T-helper 1 cell (primary cell): ENCODE data around the gene GNPTAB.
A peak's percentile ranks its signal among the peaks of the same experiment; 100 is the strongest.
"Not testable (repeated sequence)": the region's sequence is repeated elsewhere in the genome, so short reads cannot be mapped to it uniquely, and the experiment has no call there.

ENCODE experiments used
- DNase-seq, 5 donors: peaks; one replicate each; pipeline ENCODE4 v3.0.0-alpha.2; 2012 to 2020

GNPTAB gene

DNA sequence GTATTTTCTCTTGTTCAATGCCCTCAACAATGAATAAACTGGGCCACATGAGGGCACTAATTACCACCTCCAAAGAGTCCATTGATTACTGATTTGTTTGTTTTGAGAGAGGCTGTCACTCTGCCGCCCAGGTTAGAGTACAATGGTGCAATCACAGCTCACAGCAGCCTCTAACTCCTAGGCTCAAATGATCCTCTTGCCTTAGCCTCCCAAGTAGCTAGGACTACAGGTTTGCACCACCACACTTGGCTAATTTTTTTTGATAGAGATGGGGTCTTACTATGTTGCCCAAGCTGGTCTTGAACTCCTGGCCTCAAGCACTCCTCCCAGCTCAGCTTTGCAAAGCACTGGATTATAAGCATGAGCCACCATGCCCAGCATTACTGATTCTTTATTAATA, 63.2 kb downstream of the GNPTAB start:
- no peak for DNase-seq

DNA sequence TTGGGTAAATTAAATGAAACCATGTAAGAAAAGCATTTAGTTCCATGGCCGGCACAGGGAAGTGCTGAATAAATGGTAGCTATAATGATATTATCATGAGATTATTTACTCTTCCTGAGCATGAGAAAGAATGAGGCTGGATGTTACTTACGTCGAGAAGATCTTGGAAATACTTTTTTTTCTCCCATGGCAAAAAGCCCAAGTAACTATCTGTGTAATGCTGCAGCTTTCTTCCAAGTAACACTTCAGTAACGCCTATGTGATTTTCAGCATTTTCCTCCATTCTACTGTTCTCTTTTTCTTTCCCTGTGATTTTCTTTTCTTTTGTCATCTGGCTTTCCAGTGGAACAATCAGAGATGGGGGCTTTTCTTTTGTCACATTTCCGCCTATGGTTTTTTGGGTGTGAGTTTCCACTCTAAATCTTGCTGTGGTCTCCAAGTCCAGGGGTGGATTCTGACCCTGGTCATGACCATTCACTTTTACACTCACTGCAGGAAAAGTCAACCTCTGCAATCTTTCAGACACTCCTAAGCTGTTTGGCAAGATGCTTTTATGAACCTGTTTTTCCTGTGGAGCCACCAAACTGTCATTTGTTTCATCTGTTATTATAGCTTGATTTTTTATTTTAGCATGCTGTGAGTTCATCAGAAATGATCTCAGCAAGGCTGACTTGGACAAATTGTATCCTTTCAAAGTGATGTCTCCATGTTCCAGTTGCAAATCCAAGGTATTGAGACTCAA, 66.5 kb downstream of the GNPTAB start:
- DNase-seq = no peak

DNA sequence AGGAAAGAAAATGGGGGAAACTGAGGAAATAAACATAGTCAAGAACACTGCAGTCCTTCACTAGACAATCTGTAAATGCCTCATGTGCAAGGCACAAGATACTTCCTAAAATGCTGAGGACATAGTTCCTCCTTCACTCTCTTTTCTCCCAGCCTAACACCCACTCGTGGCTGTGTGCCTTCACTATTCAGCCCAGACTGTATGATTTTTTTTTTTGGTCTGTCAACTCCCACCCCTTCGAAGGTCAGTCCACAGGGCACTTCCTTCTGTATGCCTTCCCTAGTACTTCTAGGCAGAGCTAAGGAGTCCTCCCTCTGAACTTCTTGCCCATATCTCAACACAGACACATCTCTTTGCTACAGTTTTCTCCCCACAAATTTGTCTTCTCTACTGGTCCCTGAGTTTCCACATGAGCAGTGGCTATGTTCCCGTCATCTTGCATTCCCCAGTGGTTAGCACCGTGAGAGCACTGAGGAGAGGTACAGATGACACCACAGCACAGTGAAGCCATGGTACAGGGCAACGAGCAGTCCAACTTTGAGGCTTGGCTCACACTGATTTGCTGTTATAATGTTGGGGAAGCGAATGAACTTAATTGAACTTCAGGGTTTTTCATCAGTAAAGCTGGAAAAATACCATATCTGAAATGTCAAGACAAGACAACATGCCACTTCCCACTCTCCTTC, 67.4 kb downstream of the GNPTAB start:
- no peak for DNase-seq

DNA sequence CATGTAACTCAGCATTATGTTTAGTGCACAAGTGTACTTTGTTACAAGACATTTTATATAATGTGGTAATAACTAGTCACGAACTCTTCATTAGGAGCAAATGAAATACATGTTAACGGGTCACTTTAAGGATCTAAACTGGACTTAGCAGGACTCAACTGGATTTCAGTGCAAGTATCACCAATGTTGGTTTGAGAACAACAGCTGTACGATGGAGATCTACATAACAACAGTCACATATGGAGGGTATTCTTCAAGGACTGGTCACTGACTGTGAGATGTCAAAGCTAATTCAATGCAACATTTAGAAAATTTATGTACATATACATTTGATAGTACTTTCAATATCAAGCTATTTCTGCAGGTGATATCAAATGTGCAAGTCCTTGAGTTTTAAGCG, 69.0 kb downstream of the GNPTAB start:
- no peak for DNase-seq

DNA sequence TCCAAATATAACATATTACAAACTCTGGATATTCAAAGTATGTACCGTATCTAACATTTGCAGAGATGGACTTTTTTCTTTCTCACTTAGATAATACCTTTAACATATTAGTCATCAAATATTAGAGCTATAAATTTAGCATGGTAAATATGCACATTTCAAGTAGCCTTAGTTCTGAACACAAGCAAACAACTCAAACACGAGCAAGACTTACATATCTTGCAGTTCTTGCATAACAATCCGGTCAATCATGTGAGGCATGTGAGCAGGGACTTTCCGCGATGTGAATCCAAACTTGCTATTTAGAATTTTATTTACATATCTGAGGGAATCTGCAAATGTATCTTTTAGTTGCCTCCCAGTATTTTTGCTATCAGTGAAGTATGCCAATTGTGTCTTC, 69.4 kb downstream of the GNPTAB start:
- DNase-seq = no peak

DNA sequence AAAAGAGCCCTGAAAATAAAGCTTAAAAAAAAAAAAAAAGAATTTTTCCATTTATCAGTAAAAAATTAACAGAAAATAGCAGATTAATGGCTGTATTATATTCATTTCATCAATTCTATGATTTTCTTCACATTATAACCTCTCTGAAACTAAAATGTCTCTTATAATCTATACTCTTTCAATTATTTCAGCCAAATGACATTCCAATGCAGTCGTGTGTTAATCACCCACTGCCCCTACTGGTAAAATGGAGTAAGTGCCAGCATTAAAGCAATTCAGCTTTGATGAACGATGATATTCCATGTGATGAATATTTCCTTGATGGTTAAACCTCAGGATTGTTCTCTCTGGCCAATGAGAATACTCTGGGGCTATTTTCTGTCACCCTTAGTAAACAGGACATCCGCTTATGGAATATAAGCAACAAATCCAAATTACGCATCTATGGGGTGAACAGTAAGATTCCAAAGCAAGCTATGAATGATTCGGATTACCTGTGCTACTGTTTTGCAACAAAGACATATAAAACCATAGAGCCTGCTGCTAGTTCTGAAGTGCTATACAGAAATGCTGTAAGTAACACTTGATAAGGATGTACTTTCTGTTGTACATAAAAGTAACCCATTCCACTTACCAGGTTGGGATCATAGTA, 71.2 kb downstream of the GNPTAB start:
- DNase-seq = peak in 1 of 5 donors; percentile 19

DNA sequence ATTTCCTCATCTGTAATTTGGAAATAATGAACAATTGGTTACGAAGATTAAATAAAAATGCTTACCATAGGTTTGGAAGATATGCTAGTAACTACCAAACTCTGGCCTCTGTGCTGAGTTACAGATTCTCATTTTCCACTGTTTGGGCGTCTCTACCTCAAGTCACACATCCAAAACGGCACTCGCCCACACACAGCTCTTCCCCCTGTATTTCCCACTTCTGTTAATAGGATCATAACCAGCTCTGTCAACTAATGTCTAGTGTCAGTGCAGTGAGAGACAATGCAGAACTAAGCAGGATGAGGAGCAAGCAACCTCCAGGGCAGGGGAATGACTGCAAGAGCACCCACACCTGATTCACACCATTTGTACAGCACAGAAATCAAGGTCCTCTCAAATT, 80.6 kb downstream of the GNPTAB start:
- no peak for DNase-seq

DNA sequence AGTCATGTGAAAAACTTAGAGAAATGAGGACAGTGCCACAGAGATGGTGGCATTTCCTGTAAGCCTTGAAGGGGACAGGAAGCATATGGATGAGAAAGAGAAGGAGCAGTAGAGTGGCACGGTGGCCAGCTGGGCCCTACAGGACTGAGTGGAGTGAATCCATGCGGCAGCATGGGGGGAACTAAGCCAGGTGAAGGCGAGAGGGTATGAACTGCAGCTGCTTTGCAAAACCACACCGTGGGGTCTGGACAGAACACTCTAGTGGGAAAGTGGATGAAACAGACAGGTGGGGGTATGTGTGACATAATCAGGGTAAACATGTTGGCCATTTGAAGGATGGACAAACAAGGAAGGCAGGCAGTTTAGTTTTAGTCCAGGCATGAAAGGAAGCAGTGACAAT, 81.1 kb downstream of the GNPTAB start:
- DNase-seq = no peak

DNA sequence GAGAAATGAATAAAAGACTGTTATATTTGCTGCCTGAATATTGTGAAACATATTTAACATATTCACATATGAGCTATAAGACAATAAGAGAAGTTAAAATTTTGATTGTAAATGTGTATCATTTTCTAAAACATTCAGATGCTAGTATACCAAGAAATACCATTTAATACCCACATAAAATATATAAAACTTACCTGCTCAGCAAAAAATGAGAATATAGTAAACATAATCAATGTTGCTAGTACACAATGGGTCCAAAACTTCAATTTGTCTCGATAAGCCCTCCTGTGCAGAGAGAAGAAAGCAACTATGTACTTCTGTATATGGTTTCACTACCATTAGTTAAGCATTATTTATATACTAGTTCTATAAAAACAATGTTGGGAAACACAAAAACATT, 81.9 kb downstream of the GNPTAB start:
- DNase-seq = no peak

DNA sequence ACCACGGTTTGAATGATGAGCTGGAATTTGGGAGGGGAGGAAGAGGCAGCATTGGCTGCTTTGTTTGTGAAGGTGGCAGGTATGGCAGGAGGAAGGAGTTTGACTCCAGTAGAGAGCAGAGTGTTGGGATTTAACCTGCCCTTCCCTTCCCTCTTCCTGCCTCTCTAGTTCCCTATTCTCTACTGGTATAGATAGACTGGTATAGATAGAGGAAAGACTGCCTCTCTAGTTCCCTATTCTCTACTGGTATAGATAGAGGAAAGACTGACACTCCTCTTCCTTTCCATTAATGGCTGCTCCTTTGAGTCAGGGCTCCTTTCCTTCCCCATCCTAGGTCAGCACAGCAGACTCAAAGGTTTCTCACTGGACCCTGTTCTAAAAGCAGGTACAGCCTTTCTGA, 83.1 kb downstream of the GNPTAB start:
- DNase-seq = no peak

DNA sequence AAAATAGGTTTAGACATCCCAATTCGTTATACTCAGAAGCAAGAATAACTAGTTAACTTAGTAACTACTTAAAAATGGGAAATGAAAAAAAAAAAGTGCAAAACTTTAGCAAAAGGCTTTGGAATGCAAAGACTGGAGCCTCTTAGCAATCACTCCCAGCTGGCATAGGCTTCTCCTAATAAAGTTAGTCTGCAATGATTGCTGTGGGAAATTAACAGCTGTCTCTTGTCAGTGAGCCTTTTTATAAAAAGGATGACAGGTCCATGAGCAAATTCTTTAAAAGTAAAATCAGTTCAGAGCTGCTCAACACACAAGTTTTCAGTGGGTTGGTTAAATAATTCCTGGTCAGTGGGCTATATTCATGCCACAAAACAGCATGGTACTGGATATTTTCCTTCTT, 84.1 kb downstream of the GNPTAB start:
- DNase-seq = no peak

DNA sequence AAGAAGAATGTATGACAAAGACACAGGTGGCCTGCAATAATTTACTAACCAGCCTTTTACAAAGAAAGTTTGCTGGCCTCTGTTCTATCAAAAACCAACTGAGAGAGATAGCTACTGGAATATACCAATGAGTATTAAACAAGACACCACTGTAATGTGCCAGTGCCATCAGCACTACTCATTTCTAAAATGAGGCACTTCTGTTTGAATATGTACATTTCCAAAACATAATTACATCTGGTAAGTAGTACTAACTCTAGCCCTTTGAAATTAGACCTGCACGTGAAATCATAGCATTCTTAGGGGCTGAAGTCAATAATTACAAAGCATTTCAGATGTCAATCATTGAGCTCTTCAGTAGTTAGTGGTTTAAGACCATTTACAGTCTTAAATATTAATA, 84.6 kb downstream of the GNPTAB start:
- DNase-seq = no peak

DNA sequence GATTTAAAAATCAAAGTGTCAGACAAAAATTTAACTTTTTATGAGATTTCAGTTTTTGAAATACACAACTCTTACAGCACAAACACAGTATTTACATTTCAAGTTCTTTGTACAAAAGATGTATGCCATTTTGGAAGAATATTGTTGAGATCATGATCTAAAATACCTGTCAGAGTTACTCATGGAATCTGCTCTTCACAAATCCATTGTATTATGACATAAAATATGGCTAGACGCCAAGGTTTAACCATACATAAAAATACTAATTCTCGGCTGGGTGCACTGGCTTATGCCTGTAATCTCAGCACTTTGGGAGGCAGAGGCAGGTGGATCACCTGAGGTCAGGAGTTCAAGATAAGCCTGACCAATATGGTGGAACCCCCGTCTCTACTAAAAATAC, 85.3 kb downstream of the GNPTAB start:
- no peak for DNase-seq

DNA sequence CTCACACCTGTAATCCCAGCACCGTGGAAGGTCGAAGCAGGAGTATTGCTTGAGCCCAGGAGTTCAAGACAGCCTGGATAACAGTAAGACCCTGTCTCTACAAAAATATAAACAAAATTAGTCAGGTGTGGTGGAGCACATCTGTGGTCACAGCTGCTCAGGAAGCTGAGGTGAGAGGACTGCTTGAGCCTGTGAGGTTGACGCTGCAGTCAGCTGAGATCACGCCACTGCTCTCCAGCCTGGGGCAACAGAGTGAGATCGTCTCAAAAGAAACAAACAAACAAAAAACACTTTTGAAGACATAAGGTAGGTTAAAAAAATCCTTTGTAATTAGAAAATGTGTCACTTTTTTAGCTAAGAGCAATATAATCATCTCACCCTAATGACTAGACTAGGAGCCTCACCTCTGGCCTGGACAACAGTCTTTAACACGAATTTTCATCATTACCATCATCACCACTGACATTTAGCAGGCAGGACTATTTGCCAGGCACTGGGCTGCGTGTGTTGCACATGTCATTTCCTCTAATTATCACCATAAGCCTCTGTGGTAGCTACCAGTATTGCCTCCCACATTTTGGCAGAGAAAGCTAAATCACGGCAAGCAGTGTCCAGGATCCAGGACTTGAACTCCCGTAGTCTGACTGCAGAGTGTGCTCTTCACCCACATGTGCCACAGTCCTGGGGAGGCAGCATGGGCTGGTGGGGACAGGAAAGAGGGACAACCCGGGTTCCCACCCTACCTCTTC, 86.9 kb downstream of the GNPTAB start:
- DNase-seq = no peak

DNA sequence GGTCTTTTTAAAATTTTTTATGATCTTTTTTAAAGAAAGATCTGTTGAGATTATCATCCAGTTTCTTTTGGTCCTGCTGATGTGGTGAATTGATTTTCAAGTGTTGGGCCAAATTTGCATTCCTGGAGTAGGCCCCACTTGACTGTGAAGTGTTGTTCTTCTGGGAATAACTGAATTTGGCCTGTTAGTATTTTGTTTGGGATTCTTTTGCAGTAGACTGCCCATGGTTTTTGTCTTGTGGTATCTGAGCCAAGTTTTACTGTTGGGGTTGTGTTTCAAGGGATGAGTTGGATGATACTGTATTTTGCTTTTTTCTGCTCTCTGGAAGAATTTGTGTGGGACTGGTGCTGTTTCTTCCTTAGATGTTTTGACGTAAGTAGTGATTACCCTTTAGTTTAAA, 87.5 kb downstream of the GNPTAB start:
- no peak for DNase-seq

DNA sequence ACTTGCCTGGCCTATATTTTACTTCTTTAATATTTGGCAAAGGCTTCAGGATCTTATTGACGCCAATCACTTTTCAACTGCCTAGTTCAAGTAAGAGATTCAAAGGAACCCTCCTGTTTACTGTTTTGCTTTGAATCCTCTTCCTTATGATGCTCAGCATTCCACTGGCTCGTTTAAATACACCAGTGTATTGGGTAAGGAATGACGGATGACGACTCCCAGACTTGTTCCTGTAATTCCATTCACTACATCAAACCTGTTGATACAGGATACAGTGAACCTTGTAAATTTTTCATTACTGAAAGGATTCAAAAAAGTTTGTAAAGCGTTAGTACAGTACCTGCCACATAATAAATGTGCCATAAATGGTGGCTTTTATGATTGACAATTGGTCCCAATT, 89.8 kb downstream of the GNPTAB start:
- DNase-seq = no peak

DNA sequence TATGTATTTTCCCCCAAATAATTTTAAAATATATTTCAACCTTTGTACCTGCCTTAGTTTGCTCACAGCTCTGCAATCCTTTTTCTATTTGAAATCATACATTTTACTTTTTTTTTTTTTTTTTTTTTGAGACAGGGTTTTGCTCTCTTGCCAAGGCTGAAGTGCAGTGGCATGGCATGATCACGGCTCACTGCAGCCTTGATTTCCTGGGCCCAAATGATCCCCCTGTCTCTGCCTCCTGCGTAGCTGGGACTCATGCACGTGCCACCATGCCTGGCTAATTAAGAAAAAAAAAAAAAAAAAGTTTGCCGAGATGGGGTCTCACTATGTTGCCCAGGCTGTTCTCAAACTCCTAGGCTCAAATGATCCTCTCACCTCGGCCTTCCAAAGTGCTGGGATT, 90.2 kb downstream of the GNPTAB start:
- no peak for DNase-seq

DNA sequence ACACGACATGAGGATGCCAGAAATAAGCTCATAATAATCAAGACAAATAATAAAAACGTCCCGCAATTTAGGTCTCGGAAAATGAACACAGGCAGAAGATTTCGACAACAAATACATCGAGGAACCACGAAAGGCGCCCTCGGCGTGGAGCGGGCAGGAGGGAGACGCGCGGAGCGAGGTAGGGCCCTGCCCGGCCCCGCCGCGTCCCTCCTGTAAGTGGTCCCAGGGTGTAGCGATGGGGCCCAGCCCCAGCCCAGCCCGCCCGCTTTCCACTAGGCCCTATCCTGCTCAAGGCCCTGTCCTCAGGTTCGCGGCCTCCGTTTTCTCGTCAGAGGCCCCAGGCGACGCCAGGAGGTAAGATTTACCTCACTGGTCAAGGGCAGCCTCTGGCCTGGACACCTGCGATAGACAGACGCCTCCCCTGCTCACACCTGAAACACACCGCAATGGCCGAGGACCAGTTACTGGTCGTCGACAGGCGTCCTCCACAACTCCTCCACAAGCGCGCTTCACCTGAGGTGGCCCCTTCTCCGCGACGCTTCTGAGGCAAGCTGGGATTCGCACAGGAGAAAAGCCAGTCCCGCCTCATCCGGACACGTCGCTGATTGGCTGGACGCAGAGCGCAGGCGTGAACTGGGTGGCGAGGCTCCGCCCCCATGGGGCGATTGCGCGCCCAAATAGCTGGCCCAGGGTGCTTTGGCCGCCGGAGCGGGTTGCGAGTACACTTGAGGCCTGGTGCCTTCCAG, 91.7 kb downstream of the GNPTAB start, which contains the start of gene SYCP3:
SYCP3 (minus strand) TSS at position 543 of the 746 bp plus-strand sequence. CDS start 1,527 bp downstream, outside the sequence.
- DNase-seq = no peak

DNA sequence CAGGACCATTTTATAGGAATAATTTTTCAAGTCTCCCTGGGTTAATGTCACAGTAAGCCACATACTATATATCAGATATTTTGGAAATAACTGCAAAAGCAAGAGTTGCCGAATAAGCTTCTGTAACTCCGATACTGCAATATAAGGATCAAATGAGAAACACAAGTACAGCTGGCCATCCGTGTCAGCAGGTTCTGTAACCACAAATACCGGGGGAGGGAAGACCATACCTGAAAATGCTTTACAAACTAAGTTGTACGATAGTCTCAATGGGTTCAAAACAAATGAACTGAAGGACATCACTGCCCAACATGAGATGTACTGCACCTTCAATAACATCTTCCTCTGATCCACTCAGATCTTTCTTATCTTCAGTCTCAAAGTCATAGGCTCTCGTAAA, 93.3 kb downstream of the GNPTAB start:
- DNase-seq = no peak

DNA sequence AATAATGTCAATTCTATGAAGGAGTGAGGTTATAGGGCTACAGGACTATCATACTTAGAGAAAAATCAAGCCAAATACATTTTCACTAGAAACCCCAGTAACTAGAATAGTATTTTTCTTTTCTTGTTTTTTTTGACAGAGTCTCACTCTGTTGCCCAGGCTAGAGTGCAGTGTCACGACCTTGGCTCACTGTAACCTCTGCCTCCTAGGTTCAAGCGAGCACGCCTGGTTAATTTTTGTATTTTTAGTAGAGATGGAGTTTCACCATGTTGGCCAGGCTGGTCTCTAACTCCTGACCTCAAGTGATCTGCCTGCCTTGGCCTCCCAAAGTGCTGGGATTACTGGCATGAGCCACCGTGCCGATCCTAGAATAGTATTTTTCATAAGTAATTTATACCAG, 96.3 kb downstream of the GNPTAB start:
- not testable (repeated sequence) for DNase-seq

DNA sequence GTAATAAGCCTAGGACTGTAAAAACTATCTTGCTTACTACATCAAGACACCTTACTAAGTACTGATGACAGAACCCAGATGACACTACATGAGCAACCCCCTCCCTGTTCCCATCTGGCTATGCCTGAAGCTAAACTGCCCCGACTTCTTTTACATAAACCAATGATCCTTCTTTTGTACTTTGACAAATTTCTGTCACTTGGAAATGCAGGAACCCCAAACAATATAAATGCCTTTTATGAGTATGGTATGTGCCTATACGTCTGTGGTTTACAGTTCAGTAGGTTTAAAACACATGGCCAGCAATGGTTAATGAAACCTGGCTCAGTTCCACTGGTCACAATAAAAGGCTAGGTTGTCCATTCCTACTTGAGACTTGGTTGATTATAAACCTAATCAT, 97.6 kb downstream of the GNPTAB start:
- DNase-seq = no peak

DNA sequence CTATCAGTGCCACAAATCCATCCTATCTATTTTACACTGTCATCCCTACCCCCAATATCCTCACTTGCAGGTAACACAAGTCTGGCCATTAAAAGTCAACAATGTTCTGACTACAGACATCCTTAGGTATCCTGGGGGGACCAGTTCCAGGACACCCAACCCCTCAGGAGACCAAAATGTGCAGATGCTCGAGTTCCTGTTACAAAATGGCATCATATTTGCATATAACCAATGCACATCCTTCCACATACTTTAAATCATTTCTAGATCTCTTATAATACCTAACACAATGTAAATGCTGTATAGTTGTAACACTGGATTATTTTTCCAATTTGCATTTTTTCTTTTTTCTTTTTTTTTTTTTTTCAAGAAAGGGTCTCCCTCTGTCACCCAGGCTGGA, 98.4 kb downstream of the GNPTAB start:
- DNase-seq = no peak

DNA sequence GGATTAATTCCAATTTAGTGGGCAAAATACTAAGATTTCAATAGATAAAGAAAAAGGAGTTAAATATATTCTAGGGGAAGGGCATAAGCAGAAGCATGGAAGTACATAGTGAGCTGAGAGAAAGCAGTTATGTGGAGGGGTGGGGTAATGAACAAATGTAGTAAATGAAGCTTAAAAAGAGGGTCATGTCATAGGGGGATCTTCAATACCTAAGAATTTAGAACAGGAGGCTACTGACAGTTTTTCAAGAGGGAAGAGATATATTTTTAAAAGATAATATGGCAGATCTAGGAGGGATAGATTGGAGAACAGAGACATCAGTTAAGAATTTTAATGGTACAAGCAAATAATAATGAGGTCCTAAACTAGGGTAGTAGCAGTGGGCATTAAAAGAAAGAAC, 100.9 kb downstream of the GNPTAB start:
- no peak for DNase-seq
